Gastrocnemius medialis (tissue), 4 donors: ENCODE data around the gene C4orf50. TPM values are rescaled to one million over a fixed set of nuclear protein-coding genes. Genes with fewer than 3 reads are reported as not detected.

Source experiments
- ATAC-seq, 2 donors: fragments of 150-250 bp; one replicate each; pipeline ENCODE4 v1.9.1; 2016
- DNase-seq, 2 donors: peaks; one replicate each; pipeline ENCODE4 v3.0.0-alpha.2; 2019
- H3K27ac ChIP-seq, 4 donors: fragments of 200-600 bp; sonication (generic); 1 replicate in 1 of 4; 2 replicates in 3 of 4; pipeline ENCODE4 v1.5.1; 2016 to 2018; ENCODE audit warnings: mild to moderate bottlenecking in 2 of 4, moderate library complexity in 1 of 4
- H3K27me3 ChIP-seq, 3 donors: fragments of 200-600 bp; sonication (generic) in 2 of 3; 1 replicate in 1 of 3; 2 replicates in 2 of 3; pipeline versions ENCODE4 v1.5.1 to v1.6.0; 2016 to 2019; ENCODE audit warnings: mild to moderate bottlenecking in 1 of 3, moderate library complexity in 1 of 3
- H3K36me3 ChIP-seq, 2 donors: fragments of 200-600 bp; sonication (generic) in 1 of 2; one replicate each; pipeline ENCODE4 v1.5.1; 2017 to 2018
- H3K4me1 ChIP-seq, 2 donors: fragments of 200-600 bp; sonication (generic) in 1 of 2; one replicate each; pipeline ENCODE4 v1.5.1; 2016 to 2017; ENCODE audit warnings: mild to moderate bottlenecking in 2 of 2
- H3K4me3 ChIP-seq, 4 donors: fragments of 200-600 bp; sonication (generic) in 3 of 4; 1 replicate in 1 of 4; 2 replicates in 3 of 4; pipeline ENCODE4 v1.5.1; 2016 to 2019; ENCODE audit warnings: mild to moderate bottlenecking in 2 of 4
- H3K9me3 ChIP-seq, 3 donors: fragments of 200-600 bp; sonication (generic) in 2 of 3; 1 replicate in 1 of 3; 2 replicates in 2 of 3; pipeline ENCODE4 v1.5.1; 2016 to 2019
- CTCF ChIP-seq, 5 experiments: fragments of 450-650 bp in 3 of 5; fragments of 200-600 bp in 2 of 5; sonication (generic) in 2 of 5; IDR thresholded peaks in 4 of 5; conservative IDR thresholded peaks in 1 of 5; 1 replicate in 4 of 5; 2 replicates in 1 of 5; pipeline ENCODE4 v1.5.1; 2016 to 2019; ENCODE audit warnings: antibody characterized with exemption in 5 of 5, mild to moderate bottlenecking in 3 of 5, moderate library complexity in 3 of 5
- POLR2A ChIP-seq, 2 donors: fragments of 450-650 bp; IDR thresholded peaks; one replicate each; pipeline ENCODE4 v1.6.1; 2017; ENCODE audit warnings: antibody characterized with exemption in 2 of 2, mild to moderate bottlenecking in 2 of 2, moderate library complexity in 2 of 2
- in situ Hi-C, 4 donors: fragments of 200-750 bp; cut with MboI; loops; one replicate each; pipeline versions ENCODE4 v1.15.0 to v1.8.0; 2017; ENCODE audit warnings: low sequenced_read_pairs in 4 of 4
- intact Hi-C: fragments of 100-400 bp; cut with DNase I; formaldehyde crosslinking; loops from one replicate; pipeline ENCODE4 v1.15.1; 2023; ENCODE audit warnings: low total_unique reads
- total RNA-seq, 4 donors: library from RNA; depleted of rRNA; stranded (reverse); fragments of >200 nt; gene quantifications; one replicate each; pipeline versions ENCODE4 v1.1.0 to v1.2.3, GENCODE V29; 2016

Gene C4orf50
- total RNA-seq, 4 donors from 2014 or later: 0.03 TPM; not detected in 3

- in situ Hi-C loops: no loop called here
- Histone ChIP-seq H3K36me3 (no peaks in the 10 kb centered on the region), H3K27ac (no peak overlapping the region), H3K27me3 (no peaks in the 10 kb centered on the region), H3K4me3 (no peak overlapping the region), H3K9me3 (no peaks in the 10 kb centered on the region), H3K4me1 (no peaks in the 10 kb centered on the region)
- no peak for DNase-seq
- intact Hi-C loops: no loop called here
- TF ChIP-seq CTCF (IDR thresholded peaks at IDR 0.05 in 4 of 5, conservative IDR thresholded peaks at IDR 0.05 in 1 of 5): no peak
- TF ChIP-seq POLR2A (IDR thresholded peaks at IDR 0.05): no peak
- ATAC-seq: no peak
Observed at GRCh38 chr4:6031846-6032245, 13.6 kb upstream of the C4orf50 start.

DNA sequence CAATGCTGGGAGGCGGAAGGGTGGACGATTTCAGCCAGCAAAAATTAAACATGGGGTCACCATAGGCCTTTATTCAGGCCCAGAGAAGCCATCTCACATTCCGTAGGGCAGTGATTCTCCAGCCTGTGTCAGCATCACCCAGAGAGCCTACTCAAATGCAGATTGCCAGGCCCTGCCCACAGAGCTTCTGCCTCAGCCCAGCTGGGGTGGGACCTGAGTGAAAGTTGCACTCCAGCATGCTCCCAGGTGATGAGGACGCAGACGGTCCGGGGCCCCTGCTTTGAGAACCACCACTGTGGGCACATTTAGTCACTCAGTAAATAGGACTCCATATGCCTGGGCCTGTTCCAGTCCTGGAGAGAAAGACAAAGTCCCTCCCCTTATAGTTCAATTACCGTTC lies 12.4 kb upstream of the C4orf50 start:
- H3K27ac ChIP-seq: no peak overlapping the region
- no peaks in the 10 kb centered on the region for H3K36me3 ChIP-seq
- no peak for TF ChIP-seq CTCF (IDR thresholded peaks at IDR 0.05 in 4 of 5, conservative IDR thresholded peaks at IDR 0.05 in 1 of 5)
- TF ChIP-seq POLR2A (IDR thresholded peaks at IDR 0.05): no peak
- ATAC-seq (no peak), DNase-seq (no peak)
- intact Hi-C loops: no loop called here
- no peaks in the 10 kb centered on the region for H3K4me1 ChIP-seq
- in situ Hi-C loops: no loop called here
- no peaks in the 10 kb centered on the region for H3K27me3 ChIP-seq
- no peaks in the 10 kb centered on the region for H3K9me3 ChIP-seq
- H3K4me3 ChIP-seq: no peak overlapping the region

DNA sequence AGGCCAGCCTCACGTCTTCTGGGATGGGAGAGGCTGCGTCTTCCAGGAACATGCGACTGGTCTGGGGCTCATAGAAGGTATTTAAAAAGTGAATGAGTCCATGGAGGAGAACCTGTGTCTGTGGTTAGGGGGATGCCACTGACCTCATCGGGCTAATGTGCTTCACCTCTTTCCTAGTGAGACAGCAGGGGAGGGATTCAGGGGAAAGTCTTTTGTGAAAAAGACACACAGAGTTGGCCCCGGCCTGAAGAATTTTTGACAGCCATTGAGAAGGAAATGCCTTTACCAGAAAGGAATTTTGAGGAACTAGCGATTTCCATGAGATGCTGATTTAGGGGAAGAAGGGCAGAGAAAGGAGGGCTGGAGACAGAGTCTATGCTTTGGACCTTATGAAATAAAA lies 11.0 kb upstream of the C4orf50 start:
- in situ Hi-C loops (no loop called here), intact Hi-C loops (no loop called here)
- Histone ChIP-seq H3K4me1 (no peaks in the 10 kb centered on the region), H3K36me3 (no peaks in the 10 kb centered on the region), H3K27me3 (peaks cover 0 to under 1% (median 0%) of the 10 kb centered on the region in 3 donors), H3K9me3 (no peaks in the 10 kb centered on the region), H3K4me3 (no peak overlapping the region), H3K27ac (no peak overlapping the region)
- ATAC-seq (no peak), DNase-seq (no peak)
- no peak for TF ChIP-seq CTCF (IDR thresholded peaks at IDR 0.05 in 4 of 5, conservative IDR thresholded peaks at IDR 0.05 in 1 of 5)
- TF ChIP-seq POLR2A (IDR thresholded peaks at IDR 0.05): no peak

GRCh38 chr4:6028168-6028567 lies 9.9 kb upstream of the C4orf50 start:
- H3K4me3 ChIP-seq: no peak overlapping the region
- ATAC-seq: no peak
- no peak for TF ChIP-seq POLR2A (IDR thresholded peaks at IDR 0.05)
- TF ChIP-seq CTCF (IDR thresholded peaks at IDR 0.05 in 4 of 5, conservative IDR thresholded peaks at IDR 0.05 in 1 of 5): no peak
- H3K36me3 ChIP-seq: no peaks in the 10 kb centered on the region
- in situ Hi-C loops: no loop called here
- no peak for DNase-seq
- H3K27me3 ChIP-seq: peaks cover 0 to 2% (median 0%) of the 10 kb centered on the region in 3 donors
- H3K4me1 ChIP-seq: no peaks in the 10 kb centered on the region
- intact Hi-C loops: no loop called here
- H3K27ac ChIP-seq: no peak overlapping the region
- no peaks in the 10 kb centered on the region for H3K9me3 ChIP-seq

DNA sequence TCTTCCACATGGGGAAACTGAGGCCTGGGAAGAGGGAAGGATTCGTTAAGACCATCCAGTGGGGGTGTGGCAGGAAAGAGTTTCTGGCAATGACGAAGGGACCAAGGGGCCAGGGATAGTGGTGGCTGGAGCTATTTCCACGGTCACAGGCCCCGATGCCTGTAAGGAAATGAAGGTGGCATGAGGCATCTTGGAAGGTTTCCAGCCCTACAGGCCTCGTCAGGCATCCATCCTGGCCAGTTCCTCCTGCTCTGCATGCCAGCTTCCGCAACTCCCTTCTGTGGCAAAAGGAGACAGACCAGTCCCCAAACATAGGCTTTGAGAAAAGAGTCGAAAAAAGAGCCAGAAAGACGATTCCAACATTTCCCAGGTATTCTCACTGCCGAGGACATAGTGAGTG lies 9.2 kb upstream of the C4orf50 start:
- DNase-seq: no peak
- Histone ChIP-seq H3K4me1 (no peaks in the 10 kb centered on the region), H3K4me3 (no peak overlapping the region), H3K36me3 (no peaks in the 10 kb centered on the region), H3K27ac (no peak overlapping the region), H3K27me3 (peaks cover 0 to 4% (median 0%) of the 10 kb centered on the region in 3 donors), H3K9me3 (no peaks in the 10 kb centered on the region)
- TF ChIP-seq CTCF (IDR thresholded peaks at IDR 0.05 in 4 of 5, conservative IDR thresholded peaks at IDR 0.05 in 1 of 5) (no peak), POLR2A (IDR thresholded peaks at IDR 0.05) (no peak)
- ATAC-seq: no peak
- in situ Hi-C loops (no loop called here), intact Hi-C loops (no loop called here)
